Ammon's horn (tissue), 1 donor: ENCODE measurements around the gene CCBE1.
"Not testable (repeated sequence)": the region's sequence is repeated elsewhere in the genome, so short reads cannot be mapped to it uniquely, and the experiment has no call there.

Source experiments
- DNase-seq: peaks from one replicate; pipeline ENCODE4 v3.0.0-alpha.2; 2016; ENCODE audit warnings: low spot score

The CCBE1 gene

GRCh38 chr18:59715445-59715844, 18.2 kb upstream of the CCBE1 start:
- DNase-seq = no peak

GRCh38 chr18:59714096-59714495, 16.9 kb upstream of the CCBE1 start:
- not testable (repeated sequence) for DNase-seq

- no peak for DNase-seq
Measured at GRCh38 chr18:59712311-59712710, 15.1 kb upstream of the CCBE1 start.

- DNase-seq = no peak
Measured at GRCh38 chr18:59708988-59709387, 11.8 kb upstream of the CCBE1 start.

GRCh38 chr18:59707306-59707705, 10.1 kb upstream of the CCBE1 start:
- no peak for DNase-seq

- DNase-seq = no peak
Measured at GRCh38 chr18:59706499-59706898, 9.3 kb upstream of the CCBE1 start.

GRCh38 chr18:59705145-59705544, 7.9 kb upstream of the CCBE1 start:
- no peak for DNase-seq

- no peak for DNase-seq
Measured at GRCh38 chr18:59704146-59704545, 6.9 kb upstream of the CCBE1 start.

GRCh38 chr18:59701272-59701671, 4.0 kb upstream of the CCBE1 start:
- DNase-seq = no peak

GRCh38 chr18:59700535-59700967, 3.3 kb upstream of the CCBE1 start:
- DNase-seq = no peak

GRCh38 chr18:59699750-59700534, 2.7 kb upstream of the CCBE1 start:
- no peak for DNase-seq

GRCh38 chr18:59699061-59699460, 1.8 kb upstream of the CCBE1 start:
- DNase-seq = no peak

- no peak for DNase-seq
Measured at GRCh38 chr18:59696311-59697235, 650 bp downstream of the CCBE1 start.

- DNase-seq = no peak
Measured at GRCh38 chr18:59695551-59695950, 1.7 kb downstream of the CCBE1 start.

- no peak for DNase-seq
Measured at GRCh38 chr18:59694824-59695223, 2.4 kb downstream of the CCBE1 start.

GRCh38 chr18:59691996-59692395, 5.2 kb downstream of the CCBE1 start:
- no peak for DNase-seq

GRCh38 chr18:59690996-59691395, 6.2 kb downstream of the CCBE1 start:
- DNase-seq = no peak

- no peak for DNase-seq
Measured at GRCh38 chr18:59690186-59690982, 6.8 kb downstream of the CCBE1 start.

- DNase-seq = no peak
Measured at GRCh38 chr18:59689756-59690155, 7.5 kb downstream of the CCBE1 start.

GRCh38 chr18:59686260-59686659, 11.0 kb downstream of the CCBE1 start:
- DNase-seq = no peak

- DNase-seq = no peak
Measured at GRCh38 chr18:59685501-59685900, 11.7 kb downstream of the CCBE1 start.

GRCh38 chr18:59684777-59685176, 12.4 kb downstream of the CCBE1 start:
- DNase-seq = no peak
